HG03520 (cell line): ENCODE measurements around the gene MAU2.
A peak's percentile ranks its signal among the peaks of the same experiment; 100 is the strongest.
"Not testable (repeated sequence)": the region's sequence is repeated elsewhere in the genome, so short reads cannot be mapped to it uniquely, and the experiment has no call there.

Experiments used
- ATAC-seq: cut with Tn5 transposase; IDR thresholded peaks from one replicate; pipeline ENCODE4 v1.9.1; 2021; ENCODE audit warnings: mild to moderate bottlenecking, moderate library complexity; ENCODE audit not compliant: unreplicated experiment

Gene MAU2

DNA sequence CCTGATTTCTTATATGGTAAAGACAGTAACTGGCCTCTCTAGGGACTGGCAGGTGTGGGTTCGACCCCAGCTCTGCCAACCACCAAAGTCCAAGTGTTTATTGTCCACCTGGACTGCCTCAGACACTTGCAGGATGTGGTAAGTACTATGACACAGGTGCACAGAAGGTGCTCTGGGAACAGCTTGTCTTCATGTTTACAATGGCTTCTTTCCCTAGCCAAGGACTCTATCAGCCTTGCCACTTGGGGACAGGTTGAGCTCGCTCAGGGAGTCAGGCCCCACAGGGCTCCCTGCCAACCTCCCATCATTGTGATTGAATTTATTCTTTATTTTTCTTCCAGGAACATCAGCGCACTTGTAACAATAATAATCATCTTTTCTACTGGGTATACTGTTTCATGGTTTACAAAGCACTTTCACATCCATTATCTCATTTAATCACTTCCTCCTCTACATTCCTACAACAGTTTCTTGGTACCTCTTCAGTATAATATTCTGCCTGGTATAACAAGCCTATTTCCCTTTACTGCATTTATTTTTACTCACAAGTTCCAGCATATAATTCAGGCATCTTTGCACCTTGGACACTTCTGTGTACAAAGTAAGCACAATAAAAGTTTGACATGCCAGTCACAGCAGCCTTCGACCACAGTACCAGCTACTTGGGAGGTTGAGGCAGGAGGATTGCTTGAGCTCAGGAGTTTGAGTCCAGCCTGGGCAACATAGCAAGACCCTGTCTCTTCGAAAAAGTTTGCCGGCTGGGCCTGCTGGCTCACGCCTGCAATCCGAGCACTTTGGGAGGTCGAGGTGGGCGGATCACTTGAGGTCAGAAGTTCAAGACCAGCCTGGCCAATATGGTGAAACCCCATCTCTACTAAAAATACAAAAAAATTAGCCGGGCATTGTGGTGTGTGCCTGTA is 60.6 kb downstream of the MAU2 start:
- ATAC-seq = no peak

GRCh38 chr19:19382118-19382517 is 61.5 kb downstream of the MAU2 start:
- ATAC-seq = no peak

GRCh38 chr19:19384486-19384885 is 63.9 kb downstream of the MAU2 start:
- ATAC-seq = no peak

DNA sequence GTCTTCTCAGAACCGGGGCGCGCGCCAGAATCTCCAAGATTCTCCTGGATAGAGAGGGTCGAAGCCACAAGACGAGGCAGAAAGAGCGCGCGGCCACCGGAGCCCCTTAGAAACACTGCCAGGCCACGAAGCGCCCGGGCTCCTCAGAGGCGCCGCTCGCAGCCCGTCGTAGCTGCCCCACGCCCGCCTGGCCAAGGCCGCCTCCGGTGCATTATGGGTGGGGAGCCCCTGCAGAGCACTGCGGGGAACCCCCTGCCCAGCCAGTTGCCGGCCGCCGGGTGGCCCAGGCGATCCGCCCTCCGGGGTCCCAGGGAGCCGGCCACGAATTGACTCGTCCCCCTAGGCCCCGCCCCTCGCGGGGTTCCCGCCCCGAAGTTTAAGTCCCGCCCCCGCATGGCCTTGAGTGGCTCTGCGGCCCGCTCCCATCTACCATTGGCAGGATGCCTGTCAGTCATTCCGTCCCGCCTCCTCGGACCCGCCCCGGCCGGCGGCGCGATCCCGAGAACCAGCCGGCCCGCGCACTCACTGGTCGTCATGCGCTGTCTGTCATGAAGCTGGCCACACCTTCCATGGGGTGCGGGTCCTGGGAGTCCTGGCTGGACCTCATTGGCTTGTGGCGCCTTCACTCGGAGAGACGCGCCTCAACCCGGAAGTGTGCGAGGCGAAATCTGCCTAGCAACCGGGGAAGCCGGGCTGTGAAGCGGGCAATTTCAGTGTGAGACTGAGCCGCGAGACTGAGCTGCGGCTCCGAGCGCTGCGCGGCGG is 64.7 kb downstream of the MAU2 start:
- ATAC-seq = peak; percentile 87

DNA sequence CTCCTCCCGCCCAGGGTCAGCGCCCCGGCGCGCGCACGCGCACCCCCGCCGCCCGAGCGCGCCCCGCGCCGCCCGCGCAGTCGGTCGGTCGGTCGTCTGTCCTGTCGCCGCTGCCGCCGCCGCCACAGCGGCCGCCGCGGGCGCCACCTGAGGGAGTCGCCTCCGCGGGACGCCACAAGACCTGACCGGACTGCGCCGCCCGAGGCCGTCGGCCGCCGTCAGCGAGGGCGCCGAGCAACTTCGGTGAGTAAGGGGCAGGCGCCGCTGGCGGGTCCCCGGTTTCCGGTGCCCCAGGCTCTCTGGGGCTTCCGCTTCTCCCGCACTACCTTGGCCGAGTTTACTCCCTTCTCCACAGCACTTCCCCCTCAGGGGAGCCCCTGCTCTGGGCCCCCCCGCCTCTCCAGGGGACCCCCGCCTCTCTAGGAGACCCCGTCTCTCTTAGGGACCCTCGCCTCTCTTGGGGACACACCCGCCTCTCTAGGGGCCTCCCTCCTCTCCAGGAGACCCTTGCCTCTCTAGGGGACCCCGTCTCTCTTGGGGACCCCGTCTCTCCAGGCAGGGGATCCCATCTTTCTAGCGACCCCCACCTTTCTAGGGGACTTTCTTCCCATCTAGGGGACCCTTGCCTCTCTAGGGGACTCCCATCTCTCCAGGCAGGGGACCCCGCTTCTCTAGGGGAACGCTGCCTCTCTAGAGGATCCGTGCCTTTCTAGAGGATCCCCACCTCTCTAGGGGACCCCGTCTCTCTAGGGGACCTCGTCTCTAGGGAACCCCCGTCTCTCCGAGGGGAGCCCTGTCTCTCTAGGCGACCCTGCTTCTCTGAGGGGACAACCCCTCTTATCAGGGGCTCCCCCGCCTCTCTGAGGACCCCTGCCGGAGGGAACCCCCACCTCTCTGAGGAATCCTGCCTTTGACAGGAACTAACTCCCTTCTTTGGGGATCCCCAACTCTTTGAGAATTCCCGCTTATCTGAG is 65.6 kb downstream of the MAU2 start:
- no peak for ATAC-seq

DNA sequence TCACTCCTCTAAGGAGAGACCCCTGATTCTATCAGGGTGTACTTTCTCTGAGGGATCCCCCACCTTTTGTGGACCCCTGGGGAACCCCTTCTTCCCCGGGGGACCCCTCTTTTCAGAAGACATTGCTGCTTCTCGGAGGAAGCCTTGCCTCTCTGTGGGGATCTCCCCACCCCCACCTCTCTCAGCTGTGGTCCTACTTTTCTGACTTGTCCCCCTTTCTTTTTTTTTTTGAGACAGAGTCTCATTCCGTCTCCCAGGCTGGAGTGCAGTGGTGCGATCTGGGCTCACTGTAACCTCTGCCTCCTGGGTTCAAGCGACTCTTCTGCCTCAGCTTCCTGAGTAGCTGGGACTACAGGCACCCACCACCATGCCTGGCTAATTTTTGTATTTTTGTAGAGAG is 66.5 kb downstream of the MAU2 start:
- no peak for ATAC-seq

GRCh38 chr19:19388568-19389555 is 68.2 kb downstream of the MAU2 start:
- no peak for ATAC-seq

DNA sequence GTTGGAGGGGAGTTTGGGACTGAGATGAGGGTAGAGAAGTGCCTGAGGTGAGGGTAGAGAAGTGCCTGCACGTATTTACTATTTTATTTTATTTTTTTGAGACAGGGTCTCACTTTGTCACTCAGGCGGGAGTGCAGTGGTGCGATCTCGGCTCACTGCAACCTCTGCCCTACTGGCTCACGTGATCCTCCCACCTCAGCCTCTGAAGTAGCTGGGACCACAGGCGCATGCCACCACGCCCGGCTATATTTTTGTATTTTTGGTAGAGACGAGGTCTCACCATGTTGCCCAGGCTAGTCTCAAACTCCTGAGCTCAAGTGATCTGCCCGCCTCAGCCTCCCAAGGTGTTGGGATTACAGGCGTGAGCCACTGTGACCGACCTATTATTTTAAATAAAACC is 69.1 kb downstream of the MAU2 start:
- not testable (repeated sequence) for ATAC-seq

DNA sequence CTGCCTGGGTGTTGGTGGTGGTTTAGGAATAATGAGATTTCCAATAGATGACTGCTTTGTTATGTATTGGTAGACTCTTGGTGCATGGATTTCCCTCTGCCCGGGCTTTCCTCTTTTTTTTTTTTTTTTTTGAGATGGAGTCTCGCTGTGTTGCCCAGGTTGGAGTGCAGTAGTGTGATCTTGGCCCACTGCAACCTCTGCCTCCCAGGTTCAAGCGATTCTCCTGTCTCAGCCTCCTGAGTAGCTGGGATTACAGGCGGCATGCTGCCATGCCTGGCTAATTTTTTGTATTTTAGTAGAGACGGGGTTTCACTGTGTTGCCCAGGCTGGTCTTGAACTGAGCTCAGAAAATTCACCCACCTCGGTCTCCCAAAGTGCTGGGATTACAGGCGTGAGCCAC is 73.7 kb downstream of the MAU2 start:
- ATAC-seq = not testable (repeated sequence)

DNA sequence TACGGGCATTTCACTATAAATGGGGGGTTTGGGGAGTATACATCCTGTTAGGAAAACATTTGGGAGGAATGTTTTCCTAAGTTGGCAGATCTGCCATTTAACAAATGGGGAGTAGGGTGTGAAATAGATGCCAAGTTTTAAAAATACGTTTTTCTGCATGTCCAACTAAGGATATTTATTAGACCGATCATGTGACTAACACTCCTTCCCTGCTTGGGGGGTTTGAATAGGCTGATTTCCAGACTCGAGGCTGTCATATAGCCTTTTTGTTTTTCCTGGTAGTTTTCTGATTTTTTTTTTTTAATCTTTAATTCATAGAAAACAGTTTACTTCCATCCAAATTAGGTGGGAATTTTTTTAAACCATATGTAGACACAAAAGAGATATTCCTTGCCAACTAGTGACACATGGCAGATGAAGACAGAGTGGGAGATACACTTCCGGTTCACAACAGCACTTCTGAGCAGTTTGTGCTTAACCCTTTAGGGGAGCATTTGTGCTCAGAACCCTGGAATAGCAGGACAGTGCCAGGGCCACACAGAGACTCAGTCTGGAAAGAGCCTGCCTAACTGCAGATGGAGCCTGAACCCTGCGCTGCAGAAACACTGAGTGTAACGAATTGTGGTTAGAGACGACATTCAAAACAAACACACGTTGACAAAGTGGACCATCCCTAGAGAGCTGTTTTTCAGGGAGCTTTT is 79.3 kb downstream of the MAU2 start:
- ATAC-seq = no peak

- ATAC-seq = no peak
These were observed 82.2 kb downstream of the MAU2 start for GRCh38 chr19:19402656-19403372.

DNA sequence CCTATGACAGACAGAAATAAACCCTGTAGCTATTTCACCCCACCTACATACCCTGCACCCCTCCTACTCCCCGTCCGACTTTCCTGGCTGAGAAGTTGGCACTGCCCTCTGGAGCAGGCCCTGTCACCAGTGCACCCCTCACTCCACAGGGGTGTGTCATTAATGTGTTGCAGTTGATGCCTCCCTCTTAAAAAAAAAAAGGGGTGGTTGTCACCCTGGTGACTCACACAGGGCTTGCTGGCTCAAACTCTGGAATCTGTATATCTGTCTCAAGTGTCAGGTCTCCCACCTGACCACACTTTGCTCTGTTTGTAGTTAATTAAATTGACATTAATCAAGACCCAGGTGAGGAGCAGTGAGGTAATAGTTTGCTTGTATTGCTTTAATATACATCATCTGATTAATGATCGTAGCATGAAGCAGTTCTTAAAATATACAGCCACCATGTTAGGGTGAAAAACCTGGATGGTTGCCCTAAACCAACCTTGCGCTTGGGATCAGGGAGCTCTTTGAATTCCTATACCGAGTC is 82.8 kb downstream of the MAU2 start:
- no peak for ATAC-seq

- ATAC-seq = peak; percentile 68
These were observed 84.5 kb downstream of the MAU2 start, which contains the start of gene GATAD2A for GRCh38 chr19:19404879-19405860. Gene GATAD2A (plus strand): TSS chr19:19405675. CDS start chr19:19465346, 59,671 bp downstream.

DNA sequence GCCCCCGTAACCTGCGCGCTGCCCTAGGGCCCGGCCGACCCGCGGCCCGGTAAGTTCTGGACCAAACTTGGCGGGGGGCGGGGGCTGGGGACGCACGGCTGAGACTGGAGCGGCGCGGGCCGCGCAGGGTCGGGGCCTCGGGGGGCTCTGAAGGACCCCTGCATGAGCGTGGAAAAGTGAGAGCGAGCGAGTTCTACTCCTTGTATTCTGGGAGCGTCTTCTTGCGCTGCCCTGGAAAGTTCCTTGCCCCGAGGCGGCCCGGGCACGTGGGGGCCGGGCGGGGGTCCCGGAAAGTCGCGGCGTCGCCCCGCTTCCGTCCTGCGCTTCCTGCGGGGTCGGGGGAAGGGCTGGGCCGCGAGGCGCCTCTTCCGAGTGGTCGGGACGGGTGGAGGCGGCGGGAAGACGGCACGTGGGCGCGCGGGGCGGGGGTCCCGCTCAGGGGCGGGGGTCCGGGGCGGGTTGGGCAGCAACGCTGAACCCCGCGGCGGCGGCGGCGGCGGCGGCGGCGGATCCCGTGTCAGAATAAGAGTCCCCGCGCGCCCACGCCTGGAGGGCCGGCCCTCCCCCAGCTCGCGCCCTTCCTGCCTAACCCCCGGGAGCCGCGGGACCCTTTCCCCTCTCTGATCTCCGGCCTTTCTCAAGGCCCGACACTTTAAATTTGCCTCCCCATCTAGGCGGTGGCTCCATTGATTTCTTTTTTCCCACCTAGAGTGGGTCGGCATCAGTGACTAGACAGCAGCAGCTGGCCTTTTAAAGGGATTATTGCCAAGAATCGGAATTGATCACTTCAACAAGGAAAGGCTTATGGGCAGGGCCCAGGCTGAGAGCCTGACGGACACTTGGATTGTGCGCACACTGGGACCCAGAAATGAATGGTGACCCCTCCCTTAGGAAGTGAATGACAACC is 85.6 kb downstream of the MAU2 start:
- no peak for ATAC-seq

DNA sequence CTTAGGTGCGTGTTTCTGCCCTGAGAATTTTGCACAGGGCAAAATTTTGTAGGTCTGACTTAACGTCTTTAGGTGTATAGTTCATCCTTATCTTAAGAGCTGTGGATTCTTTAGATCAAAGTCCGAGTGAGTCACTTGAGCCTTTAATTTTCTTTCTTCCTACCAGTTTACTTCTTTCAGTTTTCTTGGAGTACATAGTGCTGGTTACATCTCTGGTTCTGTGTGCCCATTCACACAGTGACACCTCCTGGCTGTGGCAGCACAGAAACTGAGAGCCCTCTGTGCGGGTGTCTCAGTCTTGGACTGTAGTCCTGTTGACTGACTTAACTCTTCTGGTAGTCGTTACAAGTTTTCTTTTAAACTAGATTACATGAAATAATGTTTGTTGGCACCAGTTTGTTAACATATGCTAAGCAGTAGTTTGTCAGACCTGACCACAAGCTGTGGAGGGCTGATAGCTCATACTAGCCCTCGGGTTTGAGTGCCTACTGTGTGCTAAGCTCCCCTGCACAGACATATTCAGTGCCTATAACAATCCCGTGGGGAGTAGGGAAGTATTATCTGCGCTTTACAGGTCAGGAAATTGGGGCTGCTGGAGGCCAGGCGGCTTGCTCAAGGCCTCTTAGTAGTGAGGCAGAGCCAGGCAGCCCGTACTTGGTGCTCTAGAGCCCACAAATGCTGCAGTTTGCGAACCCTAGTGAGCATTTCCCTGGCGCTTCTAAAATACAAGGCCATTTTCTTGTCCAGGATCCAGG is 86.4 kb downstream of the MAU2 start:
- no peak for ATAC-seq
